Measurements from ENCODE around the gene BAAT.
"Not testable (repeated sequence)": the region's sequence is repeated elsewhere in the genome, so short reads cannot be mapped to it uniquely, and the experiment has no call there.

BAAT gene

GRCh38 chr9:101333490-101333889, 51.3 kb downstream of the BAAT start:
- H3K27me3 ChIP-seq (ENCODE audit: low read depth, low read length) = no peaks in the 10 kb centered on the region
- no peaks in the 10 kb centered on the region for H3K36me3 ChIP-seq (ENCODE audit: control insufficient read depth in 1 of 2, insufficient read depth in 2 of 2, low read length in 2 of 2)
- no peaks in the 10 kb centered on the region for H3K9me3 ChIP-seq (ENCODE audit: control insufficient read depth in 1 of 2, low read length in 2 of 2)
- H3K4me1 ChIP-seq (ENCODE audit: control insufficient read depth in 1 of 2, insufficient read depth in 2 of 2, low read length in 2 of 2) = no peaks in the 10 kb centered on the region
- no peak overlapping the region for H3K27ac ChIP-seq (ENCODE audit: low read length)
- no peak overlapping the region for H3K4me3 ChIP-seq (ENCODE audit: low read depth in 1 of 2, low read length in 2 of 2)

DNA sequence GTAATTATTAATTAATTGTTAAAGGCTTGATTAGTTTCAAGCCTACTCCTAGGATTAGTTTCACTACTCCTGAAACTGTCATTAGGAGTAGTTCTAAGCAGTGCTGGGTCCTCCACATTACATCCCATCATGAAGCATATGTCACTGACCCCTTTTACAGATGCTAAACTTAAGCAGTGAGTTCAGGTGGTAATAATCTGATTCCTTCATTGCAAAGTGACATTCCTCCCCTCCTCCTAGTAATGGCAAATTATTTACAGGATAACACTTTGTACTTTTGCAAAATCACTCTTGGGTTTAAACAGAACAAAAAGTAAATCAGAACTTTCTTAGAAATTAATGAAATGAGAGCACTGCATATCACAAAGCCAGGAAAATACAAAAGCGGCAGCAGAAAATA, 52.4 kb downstream of the BAAT start:
- no peak overlapping the region for H3K27ac ChIP-seq (ENCODE audit: low read length)
- H3K4me3 ChIP-seq (ENCODE audit: low read depth in 1 of 2, low read length in 2 of 2) = no peak overlapping the region
- no peaks in the 10 kb centered on the region for H3K9me3 ChIP-seq (ENCODE audit: control insufficient read depth in 1 of 2, low read length in 2 of 2)
- H3K4me1 ChIP-seq (ENCODE audit: control insufficient read depth in 1 of 2, insufficient read depth in 2 of 2, low read length in 2 of 2) = no peaks in the 10 kb centered on the region
- H3K27me3 ChIP-seq (ENCODE audit: low read depth, low read length) = no peaks in the 10 kb centered on the region
- H3K36me3 ChIP-seq (ENCODE audit: control insufficient read depth in 1 of 2, insufficient read depth in 2 of 2, low read length in 2 of 2) = no peaks in the 10 kb centered on the region

DNA sequence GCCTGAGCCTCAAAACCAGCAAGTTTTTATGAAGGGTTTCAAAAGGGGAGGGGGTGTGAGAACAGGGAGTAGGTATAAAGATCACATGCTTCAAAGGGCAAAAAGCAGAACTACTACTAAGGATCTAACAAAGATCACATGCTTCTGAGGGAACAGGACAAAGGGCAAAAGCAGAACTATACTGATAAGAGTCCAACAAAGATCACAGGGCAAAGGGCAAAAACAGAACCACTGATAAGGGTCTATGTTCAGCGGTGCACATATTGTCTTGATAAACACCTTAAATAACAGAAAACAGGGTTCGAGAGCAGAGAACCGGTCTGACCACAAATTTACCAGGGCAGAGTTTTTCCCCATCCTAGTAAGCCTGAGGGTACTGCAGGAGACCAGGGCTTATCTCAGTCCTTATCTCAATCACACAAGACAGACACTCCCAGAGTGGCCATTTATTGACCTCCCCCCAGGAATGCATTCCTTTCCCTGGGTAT, 57.3 kb downstream of the BAAT start:
- not testable (repeated sequence) for H3K36me3 ChIP-seq (ENCODE audit: control insufficient read depth in 1 of 2, insufficient read depth in 2 of 2, low read length in 2 of 2); H3K27ac ChIP-seq (ENCODE audit: low read length); H3K9me3 ChIP-seq (ENCODE audit: control insufficient read depth in 1 of 2, low read length in 2 of 2); H3K27me3 ChIP-seq (ENCODE audit: low read depth, low read length); H3K4me1 ChIP-seq (ENCODE audit: control insufficient read depth in 1 of 2, insufficient read depth in 2 of 2, low read length in 2 of 2); H3K4me3 ChIP-seq (ENCODE audit: low read depth in 1 of 2, low read length in 2 of 2)

DNA sequence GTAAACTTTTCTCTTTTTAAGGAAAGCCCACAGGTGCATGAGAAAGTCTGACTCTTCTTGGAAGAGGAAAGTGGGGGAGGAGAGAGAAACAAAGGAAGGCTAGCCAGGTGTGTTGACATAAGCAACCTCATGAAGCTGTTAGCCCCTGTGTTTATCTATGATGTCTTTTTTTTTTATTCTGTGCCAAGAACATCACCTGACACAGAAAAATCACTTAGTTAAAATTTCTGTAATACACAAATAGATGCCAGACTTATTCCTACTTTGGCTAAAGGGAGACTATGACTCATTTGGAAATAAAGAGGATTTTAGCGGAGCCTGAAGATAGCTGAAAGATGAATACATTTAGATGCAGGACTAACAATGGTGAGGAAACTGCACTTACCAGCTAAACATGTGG, 58.3 kb downstream of the BAAT start:
- Histone ChIP-seq H3K27me3 (ENCODE audit: low read depth, low read length) (no peaks in the 10 kb centered on the region), H3K27ac (ENCODE audit: low read length) (no peak overlapping the region), H3K4me3 (ENCODE audit: low read depth in 1 of 2, low read length in 2 of 2) (no peak overlapping the region)

GRCh38 chr9:101326035-101326434, 58.8 kb downstream of the BAAT start:
- H3K36me3 ChIP-seq (ENCODE audit: control insufficient read depth in 1 of 2, insufficient read depth in 2 of 2, low read length in 2 of 2) = no peaks in the 10 kb centered on the region
- H3K27me3 ChIP-seq (ENCODE audit: low read depth, low read length) = no peaks in the 10 kb centered on the region
- no peaks in the 10 kb centered on the region for H3K9me3 ChIP-seq (ENCODE audit: control insufficient read depth in 1 of 2, low read length in 2 of 2)
- H3K27ac ChIP-seq (ENCODE audit: low read length) = no peak overlapping the region
- H3K4me1 ChIP-seq (ENCODE audit: control insufficient read depth in 1 of 2, insufficient read depth in 2 of 2, low read length in 2 of 2) = no peaks in the 10 kb centered on the region
- H3K4me3 ChIP-seq (ENCODE audit: low read depth in 1 of 2, low read length in 2 of 2) = no peak overlapping the region

More for the DNA sequence above, 58.3 kb downstream of the BAAT start:
- no peaks in the 10 kb centered on the region for H3K36me3 ChIP-seq (ENCODE audit: control insufficient read depth in 1 of 2, insufficient read depth in 2 of 2, low read length in 2 of 2)
- H3K9me3 ChIP-seq (ENCODE audit: control insufficient read depth in 1 of 2, low read length in 2 of 2) = no peaks in the 10 kb centered on the region
- H3K4me1 ChIP-seq (ENCODE audit: control insufficient read depth in 1 of 2, insufficient read depth in 2 of 2, low read length in 2 of 2) = no peaks in the 10 kb centered on the region

DNA sequence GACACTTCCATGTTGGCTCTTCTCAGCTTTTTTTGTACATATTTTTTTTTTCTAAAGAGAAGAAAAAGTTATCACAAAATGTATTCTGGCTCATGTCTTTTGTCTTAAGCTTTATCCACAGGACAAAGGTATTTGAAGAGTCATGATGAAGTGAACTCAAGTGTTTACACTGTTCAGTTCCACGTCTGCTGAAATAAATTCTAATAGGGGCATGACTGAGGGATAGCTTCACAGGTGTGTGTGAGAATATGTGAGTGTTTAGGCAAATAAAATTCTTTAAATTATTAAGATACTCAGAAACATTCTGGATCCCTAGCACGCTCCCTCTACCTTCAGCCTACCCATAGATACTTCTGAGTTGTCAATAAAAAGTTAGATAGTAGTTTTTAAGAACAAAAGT, 59.8 kb downstream of the BAAT start:
- Histone ChIP-seq H3K4me1 (ENCODE audit: control insufficient read depth in 1 of 2, insufficient read depth in 2 of 2, low read length in 2 of 2) (no peaks in the 10 kb centered on the region), H3K4me3 (ENCODE audit: low read depth in 1 of 2, low read length in 2 of 2) (no peak overlapping the region), H3K27ac (ENCODE audit: low read length) (no peak overlapping the region), H3K27me3 (ENCODE audit: low read depth, low read length) (no peaks in the 10 kb centered on the region), H3K9me3 (ENCODE audit: control insufficient read depth in 1 of 2, low read length in 2 of 2) (no peaks in the 10 kb centered on the region), H3K36me3 (ENCODE audit: control insufficient read depth in 1 of 2, insufficient read depth in 2 of 2, low read length in 2 of 2) (no peaks in the 10 kb centered on the region)

- no peaks in the 10 kb centered on the region for H3K27me3 ChIP-seq (ENCODE audit: low read depth, low read length)
- no peaks in the 10 kb centered on the region for H3K36me3 ChIP-seq (ENCODE audit: control insufficient read depth in 1 of 2, insufficient read depth in 2 of 2, low read length in 2 of 2)
- no peaks in the 10 kb centered on the region for H3K9me3 ChIP-seq (ENCODE audit: control insufficient read depth in 1 of 2, low read length in 2 of 2)
- H3K4me1 ChIP-seq (ENCODE audit: control insufficient read depth in 1 of 2, insufficient read depth in 2 of 2, low read length in 2 of 2) = no peaks in the 10 kb centered on the region
- no peak overlapping the region for H3K27ac ChIP-seq (ENCODE audit: low read length)
- H3K4me3 ChIP-seq (ENCODE audit: low read depth in 1 of 2, low read length in 2 of 2) = no peak overlapping the region
Observed at GRCh38 chr9:101324245-101324804, 60.5 kb downstream of the BAAT start.

GRCh38 chr9:101323129-101323528, 61.7 kb downstream of the BAAT start:
- Histone ChIP-seq H3K4me1 (ENCODE audit: control insufficient read depth in 1 of 2, insufficient read depth in 2 of 2, low read length in 2 of 2) (no peaks in the 10 kb centered on the region), H3K4me3 (ENCODE audit: low read depth in 1 of 2, low read length in 2 of 2) (no peak overlapping the region), H3K9me3 (ENCODE audit: control insufficient read depth in 1 of 2, low read length in 2 of 2) (no peaks in the 10 kb centered on the region), H3K27ac (ENCODE audit: low read length) (no peak overlapping the region), H3K36me3 (ENCODE audit: control insufficient read depth in 1 of 2, insufficient read depth in 2 of 2, low read length in 2 of 2) (no peaks in the 10 kb centered on the region), H3K27me3 (ENCODE audit: low read depth, low read length) (no peaks in the 10 kb centered on the region)

DNA sequence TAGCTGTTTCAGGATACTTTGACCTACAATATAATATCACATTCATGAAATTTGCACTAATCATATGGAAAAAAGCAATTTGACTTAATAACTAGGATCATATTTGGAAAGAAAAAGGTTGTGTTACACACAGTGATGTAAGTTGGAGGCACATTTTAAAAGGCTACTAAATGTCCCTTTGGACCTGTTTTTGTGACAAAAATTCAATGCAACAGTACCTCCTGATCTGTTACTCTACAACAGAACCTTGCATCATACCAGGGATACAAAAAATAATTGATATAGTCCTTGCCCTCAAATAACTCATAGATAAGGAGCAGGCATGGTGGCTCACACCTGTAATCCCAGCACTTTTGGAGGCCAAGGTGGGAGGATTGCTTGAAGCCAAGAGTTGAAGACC, 67.1 kb downstream of the BAAT start:
- Histone ChIP-seq H3K36me3 (ENCODE audit: control insufficient read depth in 1 of 2, insufficient read depth in 2 of 2, low read length in 2 of 2) (no peaks in the 10 kb centered on the region), H3K4me3 (ENCODE audit: low read depth in 1 of 2, low read length in 2 of 2) (no peak overlapping the region), H3K27ac (ENCODE audit: low read length) (no peak overlapping the region), H3K27me3 (ENCODE audit: low read depth, low read length) (no peaks in the 10 kb centered on the region), H3K4me1 (ENCODE audit: control insufficient read depth in 1 of 2, insufficient read depth in 2 of 2, low read length in 2 of 2) (no peaks in the 10 kb centered on the region), H3K9me3 (ENCODE audit: control insufficient read depth in 1 of 2, low read length in 2 of 2) (no peaks in the 10 kb centered on the region)

GRCh38 chr9:101315112-101315450, 69.7 kb downstream of the BAAT start:
- no peaks in the 10 kb centered on the region for H3K9me3 ChIP-seq (ENCODE audit: control insufficient read depth in 1 of 2, low read length in 2 of 2)
- H3K36me3 ChIP-seq (ENCODE audit: control insufficient read depth in 1 of 2, insufficient read depth in 2 of 2, low read length in 2 of 2) = no peaks in the 10 kb centered on the region
- H3K4me1 ChIP-seq (ENCODE audit: control insufficient read depth in 1 of 2, insufficient read depth in 2 of 2, low read length in 2 of 2) = no peaks in the 10 kb centered on the region
- no peak overlapping the region for H3K4me3 ChIP-seq (ENCODE audit: low read depth in 1 of 2, low read length in 2 of 2)
- no peaks in the 10 kb centered on the region for H3K27me3 ChIP-seq (ENCODE audit: low read depth, low read length)
- H3K27ac ChIP-seq (ENCODE audit: low read length) = no peak overlapping the region

DNA sequence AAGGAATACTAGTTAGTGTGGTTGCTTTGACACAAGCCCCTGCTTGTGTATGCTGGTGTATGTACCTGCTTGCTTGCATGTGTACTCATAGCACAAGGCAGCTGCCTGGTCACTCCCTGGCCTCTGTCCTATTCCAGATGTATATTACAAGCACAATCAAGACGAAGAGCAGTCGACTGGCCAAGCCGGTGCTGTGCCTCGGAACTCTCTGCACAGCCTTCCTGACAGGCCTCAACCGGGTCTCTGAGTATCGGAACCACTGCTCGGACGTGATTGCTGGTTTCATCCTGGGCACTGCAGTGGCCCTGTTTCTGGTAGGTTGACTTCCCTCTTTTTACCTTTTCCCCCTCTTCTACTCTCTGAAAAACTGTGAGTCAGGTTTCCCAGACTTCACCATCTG, 72.1 kb downstream of the BAAT start:
- Histone ChIP-seq H3K27ac (ENCODE audit: low read length) (no peak overlapping the region), H3K27me3 (ENCODE audit: low read depth, low read length) (no peaks in the 10 kb centered on the region), H3K4me3 (ENCODE audit: low read depth in 1 of 2, low read length in 2 of 2) (no peak overlapping the region), H3K4me1 (ENCODE audit: control insufficient read depth in 1 of 2, insufficient read depth in 2 of 2, low read length in 2 of 2) (no peaks in the 10 kb centered on the region), H3K36me3 (ENCODE audit: control insufficient read depth in 1 of 2, insufficient read depth in 2 of 2, low read length in 2 of 2) (no peaks in the 10 kb centered on the region), H3K9me3 (ENCODE audit: control insufficient read depth in 1 of 2, low read length in 2 of 2) (no peaks in the 10 kb centered on the region)

DNA sequence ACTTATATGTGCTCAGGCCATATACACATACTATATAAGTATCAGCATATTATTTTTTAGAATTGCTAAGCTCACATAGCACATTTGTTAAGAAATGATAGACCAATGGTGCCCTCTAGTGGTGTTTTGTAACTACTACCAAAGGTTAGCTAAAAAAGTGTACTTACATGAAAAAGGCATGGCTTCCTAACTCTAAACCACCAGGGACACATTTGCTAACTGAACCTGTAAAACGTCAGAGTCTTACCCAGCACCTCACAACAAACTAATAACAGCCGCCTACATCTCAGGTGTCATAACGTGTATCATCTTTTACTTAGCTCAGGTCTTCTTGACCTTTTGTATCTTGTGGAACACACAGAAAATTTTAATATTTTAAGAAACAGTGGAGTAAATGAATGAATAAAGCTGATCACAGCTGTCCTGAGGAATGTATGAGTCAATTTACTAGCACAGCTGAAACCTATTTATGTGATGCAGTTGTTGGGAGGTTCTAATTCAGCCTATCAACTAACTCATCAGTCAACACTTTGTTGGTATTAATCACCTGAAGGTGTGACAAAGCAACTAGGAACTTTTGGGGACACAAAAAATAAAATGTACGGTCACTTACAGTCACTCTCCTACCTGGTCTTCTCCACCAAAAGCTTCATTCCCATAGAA, 72.9 kb downstream of the BAAT start:
- H3K4me3 ChIP-seq (ENCODE audit: low read depth in 1 of 2, low read length in 2 of 2) = no peak overlapping the region
- no peaks in the 10 kb centered on the region for H3K36me3 ChIP-seq (ENCODE audit: control insufficient read depth in 1 of 2, insufficient read depth in 2 of 2, low read length in 2 of 2)
- H3K27ac ChIP-seq (ENCODE audit: low read length) = no peak overlapping the region
- H3K27me3 ChIP-seq (ENCODE audit: low read depth, low read length) = no peaks in the 10 kb centered on the region
- H3K9me3 ChIP-seq (ENCODE audit: control insufficient read depth in 1 of 2, low read length in 2 of 2) = no peaks in the 10 kb centered on the region
- no peaks in the 10 kb centered on the region for H3K4me1 ChIP-seq (ENCODE audit: control insufficient read depth in 1 of 2, insufficient read depth in 2 of 2, low read length in 2 of 2)

Measured in muscle layer of duodenum (tissue), 2 donors.